Measurements from ENCODE around the gene ALK. TPM values are rescaled to one million over a fixed set of nuclear protein-coding genes. Genes with fewer than 3 reads are reported as not detected.

Gene ALK
- polyA plus RNA-seq, 1 of the 3 experiments (the other 2 are of a cell fraction): 0.30 TPM

DNA sequence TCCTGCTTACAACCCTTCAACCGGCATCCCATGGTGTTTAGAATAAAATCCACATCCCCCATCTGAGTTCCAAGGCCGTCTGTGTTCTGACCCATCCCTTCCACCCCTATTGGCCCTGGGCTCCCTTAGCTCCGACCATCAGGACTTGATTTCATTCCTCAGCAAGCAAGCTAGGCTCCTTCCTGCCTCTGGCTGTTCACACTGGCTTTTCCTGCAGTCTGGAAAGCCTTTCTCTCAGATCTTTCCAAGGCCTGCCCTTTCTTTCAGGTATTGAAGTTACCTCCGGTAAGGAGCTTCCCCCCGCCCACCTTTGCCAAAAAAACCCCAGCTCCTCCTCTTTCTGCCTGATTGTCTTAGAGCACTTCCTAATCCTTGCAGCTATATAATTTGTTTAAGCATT lies 719.4 kb downstream of the ALK start:
- no peak overlapping the region for H3K4me2 ChIP-seq
- H3K4me1 ChIP-seq (ENCODE audit: control insufficient read depth in 1 of 2, insufficient read depth in 2 of 2, low read depth in 1 of 2, low read length in 1 of 2): peaks cover 0 to 22% of the 10 kb centered on the region in 2 experiments; a peak in 2 of 4 replicates
- no peaks in the 10 kb centered on the region for H3K79me2 ChIP-seq (ENCODE audit: insufficient read depth)
- H3K9me2 ChIP-seq: no peaks in the 10 kb centered on the region
- no peak overlapping the region for H2AFZ ChIP-seq (ENCODE audit: low read depth)
- ChIA-PET POLR2A (interaction anchor here (0.8 kb wide), 1 partner anchor 12 kb away, joined by 9 read pairs; no protein-coding TSS in a partner anchor), CTCF (interaction anchor here (0.6 to 3.5 kb wide), 6 partner anchors 56 to 872 kb away, joined by 3 to 22 read pairs (median 4); no protein-coding TSS in a partner anchor)
- DNase-seq: peak; percentile 34
- peaks cover 0 to 7% of the 10 kb centered on the region in 2 experiments for H3K36me3 ChIP-seq (replicated peaks in 1 of 2; ENCODE audit: control insufficient read depth in 1 of 2, insufficient read depth in 2 of 2, low read length in 1 of 2)
- H3K9me3 ChIP-seq: no peaks in the 10 kb centered on the region
- H3K27me3 ChIP-seq (ENCODE audit: insufficient read depth): no peaks in the 10 kb centered on the region
- WGBS (ENCODE audit: low lambda C conversion rate): 71% methylated on average over 5 of the region's 5 CpGs
- TF ChIP-seq GATA2 (CRISPR knock-in tag; IDR thresholded peaks at IDR 0.05) (peak; percentile 9; the same call in 1 of the 2 replicates), EP300 (IDR thresholded peaks at IDR 0.05; ENCODE audit: borderline replicate concordance in 1 of 2, low read depth in 1 of 2, low read length in 1 of 2) (no peak), MXI1 (IDR thresholded peaks at IDR 0.05; ENCODE audit: low read depth, low read length) (no peak)
- H4K20me1 ChIP-seq (ENCODE audit: insufficient read depth): no peaks in the 10 kb centered on the region
- H3F3A ChIP-seq (replicated peaks; ENCODE audit: insufficient read depth): no peaks in the 10 kb centered on the region
- no peak overlapping the region for H3K4me3 ChIP-seq (ENCODE audit: low read depth in 2 of 2, low read length in 1 of 2)
- no peak overlapping the region for H3K9ac ChIP-seq
- peak overlapping the region in 1 of 2 experiments; percentile 73; a peak in 2 of 4 replicates for H3K27ac ChIP-seq (ENCODE audit: low read depth in 2 of 2, low read length in 1 of 2)

DNA sequence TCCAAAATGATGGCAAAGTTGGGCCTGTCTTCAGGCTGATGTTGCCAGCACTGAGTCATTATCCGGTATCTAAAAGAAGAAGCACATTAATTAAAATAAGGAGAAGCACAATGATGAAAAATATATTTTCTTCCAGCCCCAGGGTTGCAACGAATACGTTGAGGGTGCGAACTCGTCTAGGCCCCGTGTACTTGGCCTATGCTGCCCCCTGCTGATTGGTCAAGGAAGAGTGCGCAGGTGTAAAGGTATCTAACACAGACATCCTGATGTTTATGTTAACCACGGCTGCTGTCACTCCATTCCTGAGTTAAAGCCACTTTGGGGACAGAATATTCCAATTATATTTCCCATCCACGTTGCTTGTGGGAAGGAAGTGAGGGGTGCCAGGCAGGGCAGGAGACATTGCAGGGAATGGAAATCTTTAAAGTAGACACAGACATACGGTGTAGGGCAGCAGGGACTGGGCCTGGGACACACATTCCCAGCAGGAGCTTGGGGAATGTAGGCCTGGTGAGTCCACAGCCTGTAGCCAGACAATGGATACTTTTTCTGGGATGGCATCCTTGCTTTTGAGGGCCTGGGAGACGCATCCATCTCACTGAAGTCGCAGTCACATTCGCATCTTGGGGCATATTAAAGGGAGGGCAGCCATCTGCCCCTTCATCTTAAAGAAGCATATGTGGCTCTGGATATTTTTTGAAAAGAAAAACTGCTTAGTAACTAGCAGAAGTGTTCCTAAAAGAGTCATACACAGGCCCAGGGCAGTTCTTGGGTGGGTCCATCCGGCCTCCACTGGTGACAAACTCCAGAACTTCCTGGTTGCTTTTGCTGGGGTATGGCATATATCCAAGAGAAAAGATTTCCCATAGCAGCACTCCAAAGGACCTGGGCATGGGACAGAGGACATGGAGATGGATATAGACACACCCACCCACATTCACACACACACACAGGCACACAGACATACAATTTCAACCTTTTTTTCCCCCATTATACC lies 724.3 kb downstream of the ALK start:
- H3K4me2 ChIP-seq: no peak overlapping the region
- 48% methylated on average over 14 of the region's 14 CpGs for WGBS (ENCODE audit: low lambda C conversion rate)
- H3K36me3 ChIP-seq (replicated peaks in 1 of 2; ENCODE audit: control insufficient read depth in 1 of 2, insufficient read depth in 2 of 2, low read length in 1 of 2): peaks cover 0 to 15% of the 10 kb centered on the region in 2 experiments
- TF ChIP-seq SMC3 (IDR thresholded peaks at IDR 0.05; ENCODE audit: low read depth, low read length) (peak; percentile 97), RAD21 (IDR thresholded peaks at IDR 0.05; ENCODE audit: low read length) (peak; percentile 95), RFX5 (IDR thresholded peaks at IDR 0.05; ENCODE audit: low read length) (no peak), TAF1 (IDR thresholded peaks at IDR 0.05; ENCODE audit: borderline replicate concordance, low read depth, low read length) (no peak)
- TF ChIP-seq, protein P1, sequence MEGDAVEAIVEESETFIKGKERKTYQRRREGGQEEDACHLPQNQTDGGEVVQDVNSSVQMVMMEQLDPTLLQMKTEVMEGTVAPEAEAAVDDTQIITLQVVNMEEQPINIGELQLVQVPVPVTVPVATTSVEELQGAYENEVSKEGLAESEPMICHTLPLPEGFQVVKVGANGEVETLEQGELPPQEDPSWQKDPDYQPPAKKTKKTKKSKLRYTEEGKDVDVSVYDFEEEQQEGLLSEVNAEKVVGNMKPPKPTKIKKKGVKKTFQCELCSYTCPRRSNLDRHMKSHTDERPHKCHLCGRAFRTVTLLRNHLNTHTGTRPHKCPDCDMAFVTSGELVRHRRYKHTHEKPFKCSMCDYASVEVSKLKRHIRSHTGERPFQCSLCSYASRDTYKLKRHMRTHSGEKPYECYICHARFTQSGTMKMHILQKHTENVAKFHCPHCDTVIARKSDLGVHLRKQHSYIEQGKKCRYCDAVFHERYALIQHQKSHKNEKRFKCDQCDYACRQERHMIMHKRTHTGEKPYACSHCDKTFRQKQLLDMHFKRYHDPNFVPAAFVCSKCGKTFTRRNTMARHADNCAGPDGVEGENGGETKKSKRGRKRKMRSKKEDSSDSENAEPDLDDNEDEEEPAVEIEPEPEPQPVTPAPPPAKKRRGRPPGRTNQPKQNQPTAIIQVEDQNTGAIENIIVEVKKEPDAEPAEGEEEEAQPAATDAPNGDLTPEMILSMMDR (IDR thresholded peaks at IDR 0.05): peak; percentile 98
- no peaks in the 10 kb centered on the region for H3K9me3 ChIP-seq
- no peaks in the 10 kb centered on the region for H3K79me2 ChIP-seq (ENCODE audit: insufficient read depth)
- DNase-seq: peak; percentile 74
- H4K20me1 ChIP-seq (ENCODE audit: insufficient read depth): no peaks in the 10 kb centered on the region
- H3K4me3 ChIP-seq (ENCODE audit: low read depth in 2 of 2, low read length in 1 of 2): no peak overlapping the region; a peak in 1 of 4 replicates
- peaks cover 0 to 15% of the 10 kb centered on the region in 2 experiments; a peak in 2 of 4 replicates for H3K4me1 ChIP-seq (ENCODE audit: control insufficient read depth in 1 of 2, insufficient read depth in 2 of 2, low read depth in 1 of 2, low read length in 1 of 2)
- ChIA-PET CTCF (interaction anchor here (0.5 to 4.3 kb wide), 14 partner anchors 14 to 830 kb away, joined by 3 to 21 read pairs (median 4); no protein-coding TSS in a partner anchor), POLR2A (no interaction called here)
- H2AFZ ChIP-seq (ENCODE audit: low read depth): no peak overlapping the region
- no peaks in the 10 kb centered on the region for H3F3A ChIP-seq (replicated peaks; ENCODE audit: insufficient read depth)
- no peak overlapping the region for H3K9ac ChIP-seq
- H3K9me2 ChIP-seq: no peaks in the 10 kb centered on the region
- no peaks in the 10 kb centered on the region for H3K27me3 ChIP-seq (ENCODE audit: insufficient read depth)
- peak overlapping the region in 1 of 2 experiments; percentile 81; a peak in 2 of 4 replicates for H3K27ac ChIP-seq (ENCODE audit: low read depth in 2 of 2, low read length in 1 of 2)
